ENCODE measurements around the gene GPR45. TPM values are rescaled to one million over a fixed set of nuclear protein-coding genes. Genes with fewer than 3 reads are reported as not detected.

GPR45 gene
- total and polyA plus RNA-seq, 4 donors = 0.31 TPM; not detected in 3

GRCh38 chr2:105283532-105283931 is 42.0 kb downstream of the GPR45 start:
- H3K27ac ChIP-seq (ENCODE audit: low read depth in 1 of 2, low read length in 2 of 2) = no peak overlapping the region
- no peaks in the 10 kb centered on the region for H3K4me1 ChIP-seq (ENCODE audit: control insufficient read depth in 1 of 2, insufficient read depth in 2 of 2, low read length in 2 of 2)
- peaks cover 0 to 10% of the 10 kb centered on the region in 2 donors for H3K36me3 ChIP-seq (ENCODE audit: control insufficient read depth in 1 of 2, insufficient read depth in 2 of 2, low read length in 1 of 2)
- DNase-seq (no peak), ATAC-seq (ENCODE audit: low FRiP score) (no peak)
- H3K27me3 ChIP-seq (ENCODE audit: control insufficient read depth in 1 of 2, insufficient read depth in 2 of 2, low read length in 1 of 2) = no peaks in the 10 kb centered on the region
- H3K9me3 ChIP-seq (ENCODE audit: control insufficient read depth, low read length) = no peaks in the 10 kb centered on the region
- no peak overlapping the region for H3K4me3 ChIP-seq (ENCODE audit: low read length in 2 of 2)
- WGBS, 2 donors = 94 to 97% methylated on average over 4 of the region's 4 CpGs
- intact Hi-C loops (cut with DNase I) = no loop called here

- intact Hi-C loops (cut with DNase I) = no loop called here
- Histone ChIP-seq H3K27me3 (ENCODE audit: control insufficient read depth in 1 of 2, insufficient read depth in 2 of 2, low read length in 1 of 2) (no peaks in the 10 kb centered on the region), H3K4me3 (ENCODE audit: low read length in 2 of 2) (no peak overlapping the region), H3K9me3 (ENCODE audit: control insufficient read depth, low read length) (no peaks in the 10 kb centered on the region), H3K36me3 (ENCODE audit: control insufficient read depth in 1 of 2, insufficient read depth in 2 of 2, low read length in 1 of 2) (peaks cover 5 to 9% of the 10 kb centered on the region in 2 donors), H3K4me1 (ENCODE audit: control insufficient read depth in 1 of 2, insufficient read depth in 2 of 2, low read length in 2 of 2) (no peaks in the 10 kb centered on the region), H3K27ac (ENCODE audit: low read depth in 1 of 2, low read length in 2 of 2) (no peak overlapping the region)
- WGBS, 2 donors = 52 to 59% methylated on average over 5 of the region's 5 CpGs
- DNase-seq (no peak), ATAC-seq (ENCODE audit: low FRiP score) (no peak)
These were observed 46.1 kb downstream of the GPR45 start for GRCh38 chr2:105287692-105288091.

- Histone ChIP-seq H3K36me3 (ENCODE audit: control insufficient read depth in 1 of 2, insufficient read depth in 2 of 2, low read length in 1 of 2) (peaks cover 5 to 9% of the 10 kb centered on the region in 2 donors), H3K4me1 (ENCODE audit: control insufficient read depth in 1 of 2, insufficient read depth in 2 of 2, low read length in 2 of 2) (no peaks in the 10 kb centered on the region), H3K27me3 (ENCODE audit: control insufficient read depth in 1 of 2, insufficient read depth in 2 of 2, low read length in 1 of 2) (no peaks in the 10 kb centered on the region), H3K27ac (ENCODE audit: low read depth in 1 of 2, low read length in 2 of 2) (no peak overlapping the region), H3K4me3 (ENCODE audit: low read length in 2 of 2) (no peak overlapping the region), H3K9me3 (ENCODE audit: control insufficient read depth, low read length) (no peaks in the 10 kb centered on the region)
- DNase-seq (no peak), ATAC-seq (ENCODE audit: low FRiP score) (no peak)
- intact Hi-C loops (cut with DNase I) = no loop called here
- 92 to 94% methylated on average over 7 of the region's 7 CpGs for WGBS, 2 donors
These were observed 46.6 kb downstream of the GPR45 start for GRCh38 chr2:105288133-105288532.

- ATAC-seq (ENCODE audit: low FRiP score) (no peak), DNase-seq (no peak)
- H3K9me3 ChIP-seq (ENCODE audit: control insufficient read depth, low read length) = no peaks in the 10 kb centered on the region
- 93 to 96% methylated on average over 6 of the region's 6 CpGs for WGBS, 2 donors
- no peak overlapping the region for H3K27ac ChIP-seq (ENCODE audit: low read depth in 1 of 2, low read length in 2 of 2)
- intact Hi-C loops (cut with DNase I) = no loop called here
- H3K4me1 ChIP-seq (ENCODE audit: control insufficient read depth in 1 of 2, insufficient read depth in 2 of 2, low read length in 2 of 2) = no peaks in the 10 kb centered on the region
- no peaks in the 10 kb centered on the region for H3K27me3 ChIP-seq (ENCODE audit: control insufficient read depth in 1 of 2, insufficient read depth in 2 of 2, low read length in 1 of 2)
- H3K36me3 ChIP-seq (ENCODE audit: control insufficient read depth in 1 of 2, insufficient read depth in 2 of 2, low read length in 1 of 2) = peaks cover 5 to 8% of the 10 kb centered on the region in 2 donors
- H3K4me3 ChIP-seq (ENCODE audit: low read length in 2 of 2) = no peak overlapping the region
These were observed 49.6 kb downstream of the GPR45 start for GRCh38 chr2:105290981-105291660.

- ATAC-seq (ENCODE audit: low FRiP score) (no peak), DNase-seq (no peak)
- H3K4me3 ChIP-seq (ENCODE audit: low read length in 2 of 2) = no peak overlapping the region
- intact Hi-C loops (cut with DNase I) = no loop called here
- no peaks in the 10 kb centered on the region for H3K27me3 ChIP-seq (ENCODE audit: control insufficient read depth in 1 of 2, insufficient read depth in 2 of 2, low read length in 1 of 2)
- H3K27ac ChIP-seq (ENCODE audit: low read depth in 1 of 2, low read length in 2 of 2) = no peak overlapping the region
- peaks cover 6 to 7% of the 10 kb centered on the region in 2 donors for H3K36me3 ChIP-seq (ENCODE audit: control insufficient read depth in 1 of 2, insufficient read depth in 2 of 2, low read length in 1 of 2)
- no peaks in the 10 kb centered on the region for H3K9me3 ChIP-seq (ENCODE audit: control insufficient read depth, low read length)
- 69 to 80% methylated on average over 2 of the region's 2 CpGs for whole genome bisulfite sequencing, 2 donors
- H3K4me1 ChIP-seq (ENCODE audit: control insufficient read depth in 1 of 2, insufficient read depth in 2 of 2, low read length in 2 of 2) = no peaks in the 10 kb centered on the region
These were observed 50.4 kb downstream of the GPR45 start for GRCh38 chr2:105291981-105292380.

Other genes with a start within 250 kb of the GPR45 start
- 10 to 100 TPM; 12.8 to 14.0 TPM for gene MRPS9, start 203.7 kb upstream of the GPR45 start, total RNA-seq
- gene MRPS9, start 203.7 kb upstream of the GPR45 start, polyA plus RNA-seq = 10 to 100 TPM; 21.0 to 22.1 TPM
- 10 to 100 TPM; 17.5 to 21.5 TPM for gene TGFBRAP1, start 88.0 kb downstream of the GPR45 start, total RNA-seq
- 1 to 10 TPM; 5.1 to 7.1 TPM for gene TGFBRAP1, start 88.0 kb downstream of the GPR45 start, polyA plus RNA-seq
- 10 to 100 TPM; 13.4 to 20.8 TPM for gene C2orf49, start 95.8 kb downstream of the GPR45 start, total RNA-seq
- 10 to 100 TPM; 10.9 to 12.1 TPM for gene C2orf49, start 95.8 kb downstream of the GPR45 start, polyA plus RNA-seq
- gene FHL2, start 157.3 kb downstream of the GPR45 start, total RNA-seq = 10 to 100 TPM; 60.4 to 70.8 TPM
- gene FHL2, start 157.3 kb downstream of the GPR45 start, polyA plus RNA-seq = 100 to 1,000 TPM in 1 of 2 donors, 10 to 100 TPM in 1; 64.7 to 129 TPM